ENCODE measurements around the gene LRRC61.
"Not testable (repeated sequence)": the region's sequence is repeated elsewhere in the genome, so short reads cannot be mapped to it uniquely, and the experiment has no call there.

Gene LRRC61

DNA sequence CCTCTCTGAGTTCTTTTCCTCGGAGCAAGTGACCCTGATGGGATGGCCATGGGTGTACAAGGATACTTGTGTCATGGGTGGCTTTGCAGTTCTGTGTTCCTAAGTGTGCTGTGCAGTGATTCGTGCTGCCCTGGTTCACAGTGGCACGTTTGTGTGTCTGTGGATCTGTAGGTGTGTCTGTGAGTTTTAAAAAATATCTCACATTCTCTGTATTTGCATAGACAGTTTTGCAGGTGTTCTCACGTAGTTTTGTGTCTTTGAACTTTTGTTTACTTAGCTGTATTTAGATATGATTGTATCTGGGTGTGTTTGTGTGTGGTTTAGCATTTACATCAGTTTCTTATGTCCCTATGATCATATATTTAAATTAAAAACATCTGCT, 59.7 kb downstream of the LRRC61 start:
- DNase-seq (ENCODE audit: low read depth in 2 of 2) = no peak

GRCh38 chr7:150383710-150384397, 60.7 kb downstream of the LRRC61 start:
- no peak for DNase-seq (ENCODE audit: low read depth in 2 of 2)

DNA sequence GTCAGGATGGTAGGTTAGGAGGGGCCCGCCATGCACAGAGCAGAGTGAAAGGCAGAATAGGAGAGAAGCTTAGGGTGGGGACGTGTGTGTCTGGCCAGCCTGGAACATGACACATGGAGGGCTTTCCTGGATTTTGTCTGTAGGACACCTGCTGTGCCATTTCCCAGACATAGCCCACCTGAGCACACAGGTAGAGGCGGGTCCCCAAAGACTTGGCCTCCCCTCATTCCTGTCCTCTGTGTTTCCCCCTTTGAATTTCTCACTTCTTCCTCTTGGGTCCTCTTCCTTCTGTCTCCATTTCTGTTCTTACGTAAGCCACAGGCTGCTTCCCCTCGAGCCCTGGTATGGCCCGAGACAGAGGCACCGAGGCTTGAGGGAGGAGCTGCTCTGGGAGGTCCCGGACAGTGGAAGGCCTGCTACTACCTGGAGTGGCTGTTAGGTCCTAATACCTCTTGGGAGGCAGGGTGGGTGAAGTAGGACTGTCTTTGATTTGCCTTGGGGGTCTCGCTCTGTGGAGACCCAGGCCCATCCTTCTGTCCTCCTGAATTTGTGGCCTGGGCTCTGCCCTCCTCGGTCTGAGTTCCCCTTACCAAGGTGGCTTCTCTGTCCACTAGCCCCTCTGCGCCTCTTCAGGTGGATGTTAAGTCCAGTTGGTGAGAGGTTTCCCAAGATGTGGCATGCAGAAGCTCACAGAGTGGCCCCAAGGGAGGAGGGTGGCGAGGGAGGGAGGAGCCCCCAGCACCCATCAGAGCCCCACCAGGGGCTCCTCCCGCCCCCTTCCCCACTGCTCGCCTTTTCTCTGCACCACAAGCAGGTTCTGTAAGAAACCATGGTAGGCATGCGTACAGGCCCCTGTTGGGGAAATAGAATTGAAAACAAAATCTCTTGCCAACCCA, 61.5 kb downstream of the LRRC61 start:
- no peak for DNase-seq (ENCODE audit: low read depth in 2 of 2)

DNA sequence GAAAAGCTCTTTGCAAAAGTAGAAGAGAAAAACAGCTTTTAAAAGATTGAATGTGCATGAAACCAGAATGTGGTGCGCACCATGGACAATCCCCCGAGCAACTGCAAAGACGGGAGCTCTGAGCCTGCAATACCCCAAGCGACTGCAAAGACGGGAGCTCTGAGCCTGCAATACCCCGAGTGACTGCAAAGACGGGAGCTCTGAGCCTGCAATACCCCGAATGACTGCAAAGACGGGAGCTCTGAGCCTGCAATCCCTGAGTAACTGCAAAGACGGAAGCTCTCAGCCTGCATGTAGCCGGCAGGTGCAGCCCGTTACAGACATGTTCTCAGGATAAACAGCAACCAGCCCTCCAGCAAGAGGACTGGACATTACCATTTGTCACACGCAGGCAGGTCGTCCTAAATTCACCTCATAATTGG, 62.2 kb downstream of the LRRC61 start:
- no peak for DNase-seq (ENCODE audit: low read depth in 2 of 2)

- DNase-seq (ENCODE audit: low read depth in 2 of 2) = not testable (repeated sequence)
Measured at GRCh38 chr7:150385884-150386283, 62.7 kb downstream of the LRRC61 start.

Measured in stimulated activated CD8-positive, alpha-beta memory T cell treated with anti-CD3 and anti-CD28 coated beads, Interleukin-15, amount 100 ng/mL, for 4 hours (primary cell).